Measurements from ENCODE around the gene COL6A2.

The COL6A2 gene

DNA sequence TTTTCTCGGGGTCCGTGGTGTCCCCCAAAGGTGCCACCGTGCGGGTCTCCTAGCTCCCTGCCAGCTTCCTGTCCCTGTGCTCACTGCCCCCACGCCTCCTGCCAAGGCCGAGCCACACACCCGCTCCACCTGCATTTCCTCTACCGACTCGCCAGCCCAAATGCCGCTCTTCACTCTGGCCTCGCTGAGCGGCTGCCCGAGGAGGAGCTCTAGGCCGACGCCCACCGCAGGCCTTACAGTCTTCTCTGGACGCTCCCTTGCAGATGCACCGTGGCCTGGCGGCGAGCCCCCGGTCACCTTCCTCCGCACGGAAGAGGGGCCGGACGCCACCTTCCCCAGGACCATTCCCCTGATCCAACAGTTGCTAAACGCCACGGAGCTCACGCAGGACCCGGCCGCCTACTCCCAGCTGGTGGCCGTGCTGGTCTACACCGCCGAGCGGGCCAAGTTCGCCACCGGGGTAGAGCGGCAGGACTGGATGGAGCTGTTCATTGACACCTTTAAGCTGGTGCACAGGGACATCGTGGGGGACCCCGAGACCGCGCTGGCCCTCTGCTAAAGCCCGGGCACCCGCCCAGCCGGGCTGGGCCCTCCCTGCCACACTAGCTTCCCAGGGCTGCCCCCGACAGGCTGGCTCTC, 31.1 kb downstream of the COL6A2 start:
- H3K27ac ChIP-seq: no peak overlapping the region
- TF ChIP-seq, protein P1, sequence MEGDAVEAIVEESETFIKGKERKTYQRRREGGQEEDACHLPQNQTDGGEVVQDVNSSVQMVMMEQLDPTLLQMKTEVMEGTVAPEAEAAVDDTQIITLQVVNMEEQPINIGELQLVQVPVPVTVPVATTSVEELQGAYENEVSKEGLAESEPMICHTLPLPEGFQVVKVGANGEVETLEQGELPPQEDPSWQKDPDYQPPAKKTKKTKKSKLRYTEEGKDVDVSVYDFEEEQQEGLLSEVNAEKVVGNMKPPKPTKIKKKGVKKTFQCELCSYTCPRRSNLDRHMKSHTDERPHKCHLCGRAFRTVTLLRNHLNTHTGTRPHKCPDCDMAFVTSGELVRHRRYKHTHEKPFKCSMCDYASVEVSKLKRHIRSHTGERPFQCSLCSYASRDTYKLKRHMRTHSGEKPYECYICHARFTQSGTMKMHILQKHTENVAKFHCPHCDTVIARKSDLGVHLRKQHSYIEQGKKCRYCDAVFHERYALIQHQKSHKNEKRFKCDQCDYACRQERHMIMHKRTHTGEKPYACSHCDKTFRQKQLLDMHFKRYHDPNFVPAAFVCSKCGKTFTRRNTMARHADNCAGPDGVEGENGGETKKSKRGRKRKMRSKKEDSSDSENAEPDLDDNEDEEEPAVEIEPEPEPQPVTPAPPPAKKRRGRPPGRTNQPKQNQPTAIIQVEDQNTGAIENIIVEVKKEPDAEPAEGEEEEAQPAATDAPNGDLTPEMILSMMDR (IDR thresholded peaks at IDR 0.05): no peak
- DNase-seq (ENCODE audit: low spot score): no peak
- no peak overlapping the region for H3K4me3 ChIP-seq

DNA sequence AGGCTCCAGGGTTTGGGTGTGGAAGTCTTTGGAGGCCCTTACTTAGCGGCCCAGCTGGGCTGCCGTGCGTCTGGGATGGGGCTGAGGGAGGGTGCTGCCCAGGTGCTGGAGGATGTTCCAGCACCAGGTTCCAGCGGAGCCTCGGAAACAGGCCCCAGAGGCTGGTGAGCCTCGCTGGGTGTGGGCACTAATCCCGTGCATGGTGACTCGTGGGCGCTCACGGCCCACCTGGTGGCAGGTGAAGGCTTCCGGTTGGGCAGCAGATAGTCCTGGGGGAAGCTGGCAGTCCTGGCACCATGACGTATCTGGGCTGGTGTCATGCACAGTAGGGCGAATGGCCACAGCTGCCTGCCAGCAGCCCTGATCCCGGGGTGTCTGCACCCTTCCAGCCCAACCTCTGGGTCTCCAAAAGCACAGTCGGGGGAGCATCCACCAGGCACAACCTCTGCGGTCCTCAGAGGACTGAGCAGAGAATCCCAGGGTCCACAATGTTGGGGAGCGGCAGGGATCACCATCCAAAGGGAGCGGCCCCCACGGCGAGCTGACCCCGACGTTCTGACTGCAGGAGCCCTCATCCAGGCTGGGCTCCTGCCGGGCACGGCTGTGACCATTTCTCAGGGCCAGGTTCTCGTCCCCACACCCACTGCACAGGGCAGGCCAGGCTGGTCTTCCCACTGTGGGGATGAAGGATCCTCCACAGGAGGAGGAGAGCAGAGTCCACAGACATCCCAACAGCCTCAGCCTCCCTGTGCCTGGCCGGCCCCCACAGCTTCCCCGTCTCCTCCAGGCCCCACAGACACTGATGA, 32.1 kb downstream of the COL6A2 start:
- no peak overlapping the region for H3K27ac ChIP-seq
- DNase-seq (ENCODE audit: low spot score): no peak
- no peak overlapping the region for H3K4me3 ChIP-seq
- TF ChIP-seq, protein P1 (IDR thresholded peaks at IDR 0.05): no peak

GRCh38 chr21:46130831-46131587, 33.1 kb downstream of the COL6A2 start:
- no peak for DNase-seq (ENCODE audit: low spot score)
- H3K27ac ChIP-seq: peak overlapping the region in 1 of 2 donors; percentile 21
- no peak overlapping the region for H3K4me3 ChIP-seq

GRCh38 chr21:46131588-46131837, 33.6 kb downstream of the COL6A2 start:
- TF ChIP-seq, protein P1 (IDR thresholded peaks at IDR 0.05): no peak
- DNase-seq (ENCODE audit: low spot score): no peak
- Histone ChIP-seq H3K4me3 (no peak overlapping the region), H3K27ac (no peak overlapping the region)

More at GRCh38 chr21:46130831-46131587, 33.1 kb downstream of the COL6A2 start:
- TF ChIP-seq, protein P1 (IDR thresholded peaks at IDR 0.05): no peak

DNA sequence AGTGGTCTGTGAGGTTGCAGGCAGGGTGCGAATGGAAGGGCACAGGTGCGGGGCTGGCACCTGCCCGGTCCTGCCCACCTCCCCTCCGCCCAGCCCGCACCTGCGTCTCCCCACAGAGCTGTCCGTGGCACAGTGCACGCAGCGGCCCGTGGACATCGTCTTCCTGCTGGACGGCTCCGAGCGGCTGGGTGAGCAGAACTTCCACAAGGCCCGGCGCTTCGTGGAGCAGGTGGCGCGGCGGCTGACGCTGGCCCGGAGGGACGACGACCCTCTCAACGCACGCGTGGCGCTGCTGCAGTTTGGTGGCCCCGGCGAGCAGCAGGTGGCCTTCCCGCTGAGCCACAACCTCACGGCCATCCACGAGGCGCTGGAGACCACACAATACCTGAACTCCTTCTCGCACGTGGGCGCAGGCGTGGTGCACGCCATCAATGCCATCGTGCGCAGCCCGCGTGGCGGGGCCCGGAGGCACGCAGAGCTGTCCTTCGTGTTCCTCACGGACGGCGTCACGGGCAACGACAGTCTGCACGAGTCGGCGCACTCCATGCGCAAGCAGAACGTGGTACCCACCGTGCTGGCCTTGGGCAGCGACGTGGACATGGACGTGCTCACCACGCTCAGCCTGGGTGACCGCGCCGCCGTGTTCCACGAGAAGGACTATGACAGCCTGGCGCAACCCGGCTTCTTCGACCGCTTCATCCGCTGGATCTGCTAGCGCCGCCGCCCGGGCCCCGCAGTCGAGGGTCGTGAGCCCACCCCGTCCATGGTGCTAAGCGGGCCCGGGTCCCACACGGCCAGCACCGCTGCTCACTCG, 34.1 kb downstream of the COL6A2 start:
- DNase-seq (ENCODE audit: low spot score): no peak
- no peak overlapping the region for H3K4me3 ChIP-seq
- H3K27ac ChIP-seq: no peak overlapping the region
- TF ChIP-seq, protein P1 (IDR thresholded peaks at IDR 0.05): no peak

DNA sequence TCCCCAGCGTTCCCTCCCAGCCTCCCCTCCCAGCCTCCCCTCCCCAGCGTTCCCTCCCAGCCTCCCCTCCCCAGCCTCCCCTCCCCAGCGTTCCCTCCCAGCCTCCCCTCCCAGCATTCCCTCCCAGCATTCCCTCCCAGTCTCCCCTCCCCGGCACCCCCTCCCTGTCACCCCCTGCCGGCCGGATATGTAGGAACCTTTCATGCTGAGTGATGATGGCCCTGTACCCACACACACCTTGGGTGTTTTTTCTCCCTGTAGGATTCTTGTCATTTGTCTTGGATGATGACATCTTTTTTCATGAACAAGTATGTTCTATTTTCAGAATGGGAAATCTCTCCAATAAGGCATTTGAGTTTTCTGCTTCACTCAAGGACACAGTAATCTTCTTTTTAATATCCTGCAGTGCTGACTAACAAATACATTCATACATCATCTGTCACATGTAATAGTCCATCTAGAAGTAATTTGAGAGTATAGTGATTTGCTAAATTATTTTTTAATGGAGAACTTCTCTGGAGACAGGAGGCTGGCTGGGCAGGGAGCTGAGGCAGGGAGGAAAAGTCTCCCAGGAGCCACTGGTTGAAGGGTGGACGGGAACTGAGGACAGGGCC, 38.0 kb downstream of the COL6A2 start:
- no peak overlapping the region for H3K4me3 ChIP-seq
- no peak for DNase-seq (ENCODE audit: low spot score)
- TF ChIP-seq, protein P1 (IDR thresholded peaks at IDR 0.05): no peak

More for the DNA sequence above, 38.0 kb downstream of the COL6A2 start:
- H3K27ac ChIP-seq: no peak overlapping the region

All from coronary artery (tissue), 2 donors.